Lung (tissue), 12 donors: Measurements from ENCODE around the gene AADAT. TPM values are rescaled to one million over a fixed set of nuclear protein-coding genes. Genes with fewer than 3 reads are reported as not detected.

Experiments
- ATAC-seq: fragments of 200-7000 bp; cut with Tn5 transposase; one replicate; pipeline ENCODE4 v1.9.1; 2020; ENCODE audit warnings: moderate number of reproducible peaks; ENCODE audit not compliant: insufficient read depth, low FRiP score
- DNase-seq, 3 donors: peaks; one replicate each; pipeline ENCODE4 v3.0.0-alpha.2; 2013 to 2017
- H3K27ac ChIP-seq, 2 donors: one replicate each; pipeline ENCODE4 v1.5.1; 2013; ENCODE audit warnings: mild to moderate bottlenecking in 2 of 2, moderate library complexity in 2 of 2, control low read depth in 1 of 2, inconsistent platforms in 1 of 2, low read depth in 1 of 2, low read length in 1 of 2
- H3K27me3 ChIP-seq, 3 donors: one replicate each; pipeline ENCODE4 v1.5.1; 2013; ENCODE audit warnings: low read length in 2 of 3; ENCODE audit not compliant: control insufficient read depth in 3 of 3, insufficient read depth in 3 of 3
- H3K36me3 ChIP-seq, 4 donors: one replicate each; pipeline ENCODE4 v1.5.1; 2013; ENCODE audit warnings: low read length in 4 of 4, mild to moderate bottlenecking in 1 of 4, moderate library complexity in 1 of 4; ENCODE audit not compliant: control insufficient read depth in 4 of 4, insufficient read depth in 4 of 4
- H3K4me1 ChIP-seq, 5 donors: one replicate each; pipeline ENCODE4 v1.5.1; 2013; ENCODE audit warnings: low read length in 5 of 5, mild to moderate bottlenecking in 2 of 5, moderate library complexity in 1 of 5; ENCODE audit not compliant: control insufficient read depth in 5 of 5, insufficient read depth in 5 of 5
- H3K4me3 ChIP-seq: one replicate; pipeline ENCODE4 v1.5.1; 2013; ENCODE audit warnings: mild to moderate bottlenecking, control low read depth, moderate library complexity
- H3K9ac ChIP-seq, 2 donors: one replicate each; pipeline ENCODE4 v1.5.1; 2013; ENCODE audit warnings: low read length in 2 of 2, control low read depth in 1 of 2; ENCODE audit not compliant: insufficient read depth in 1 of 2
- H3K9me3 ChIP-seq, 4 donors: one replicate each; pipeline ENCODE4 v1.5.1; 2013; ENCODE audit warnings: low read length in 3 of 4, mild to moderate bottlenecking in 1 of 4, moderate library complexity in 1 of 4; ENCODE audit not compliant: control insufficient read depth in 4 of 4, insufficient read depth in 3 of 4
- WGBS, 2 donors: extraction: QIAGEN DNeasy Blood & Tissue Kit; methylation state at CpG; one replicate each; pipeline ENCODE4 v1.1.7; 2013; 5-methylcytosine and 5-hydroxymethylcytosine counted together
- polyA plus RNA-seq, 2 donors: library from polyadenylated mRNA; stranded (reverse); fragments of 200-250 nt; gene quantifications; one replicate each; pipeline ENCODE4 v1.2.1, GENCODE V29; 2013
- total RNA-seq, 2 donors: library from RNA; depleted of rRNA in 1 of 2; stranded (reverse); fragments of >200 nt in 1 of 2; gene quantifications; one replicate each; pipeline ENCODE4 v1.2.1, GENCODE V29; 2014 to 2021
- TF ChIP-seq, protein P1 (sequence below): IDR thresholded peaks from 2 replicates; pipeline ENCODE4 v1.5.1; 2012; ENCODE audit warnings: mild to moderate bottlenecking; ENCODE audit errors: control extremely low read depth, extremely low read depth
- donor health status: control.
- donor health status: control.
- donor health status: Bipolar disorder and iron deficiency.
- donor health status: healthy.
- donor health status: DM: yes; HTN: yes; CAD: no.

AADAT gene
- total and polyA plus RNA-seq, 4 donors: 2.2 to 14.0 (median 6.8) TPM

DNA sequence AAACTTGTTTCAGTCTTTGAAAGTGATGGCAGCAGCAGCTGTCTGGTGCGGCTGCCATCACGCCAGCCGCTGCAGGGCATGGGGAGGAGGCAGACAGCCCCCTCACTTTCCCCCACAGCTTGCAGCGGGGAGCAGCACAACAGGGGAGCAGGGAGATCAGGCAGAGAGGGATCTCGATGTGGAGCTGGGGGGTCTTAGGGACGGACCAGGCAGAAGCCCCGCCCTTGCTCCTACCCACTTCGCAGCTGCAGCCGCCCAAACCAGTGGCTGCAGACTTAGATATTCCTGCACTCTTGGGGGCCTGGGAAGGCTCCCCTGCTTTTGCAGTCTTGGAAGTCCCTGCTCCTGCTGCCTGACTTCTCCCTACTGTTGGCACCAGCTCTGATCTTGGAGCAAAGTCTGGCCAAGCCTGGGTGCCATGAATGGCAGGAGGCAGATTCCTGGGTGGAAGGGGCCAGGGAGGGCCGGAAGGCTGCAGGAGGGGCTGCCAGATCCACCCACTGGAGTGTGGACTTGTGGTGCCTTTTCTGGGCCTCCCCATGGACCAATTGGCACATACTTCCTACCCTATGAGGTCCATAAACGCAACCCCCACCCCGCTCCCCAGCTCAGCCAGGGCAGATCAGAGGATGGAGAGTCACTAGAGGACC lies 49.6 kb downstream of the AADAT start:
- DNase-seq (no peak), ATAC-seq (no peak)
- no peaks in the 10 kb centered on the region for H3K4me1 ChIP-seq
- no peaks in the 10 kb centered on the region for H3K36me3 ChIP-seq
- TF ChIP-seq, protein P1, sequence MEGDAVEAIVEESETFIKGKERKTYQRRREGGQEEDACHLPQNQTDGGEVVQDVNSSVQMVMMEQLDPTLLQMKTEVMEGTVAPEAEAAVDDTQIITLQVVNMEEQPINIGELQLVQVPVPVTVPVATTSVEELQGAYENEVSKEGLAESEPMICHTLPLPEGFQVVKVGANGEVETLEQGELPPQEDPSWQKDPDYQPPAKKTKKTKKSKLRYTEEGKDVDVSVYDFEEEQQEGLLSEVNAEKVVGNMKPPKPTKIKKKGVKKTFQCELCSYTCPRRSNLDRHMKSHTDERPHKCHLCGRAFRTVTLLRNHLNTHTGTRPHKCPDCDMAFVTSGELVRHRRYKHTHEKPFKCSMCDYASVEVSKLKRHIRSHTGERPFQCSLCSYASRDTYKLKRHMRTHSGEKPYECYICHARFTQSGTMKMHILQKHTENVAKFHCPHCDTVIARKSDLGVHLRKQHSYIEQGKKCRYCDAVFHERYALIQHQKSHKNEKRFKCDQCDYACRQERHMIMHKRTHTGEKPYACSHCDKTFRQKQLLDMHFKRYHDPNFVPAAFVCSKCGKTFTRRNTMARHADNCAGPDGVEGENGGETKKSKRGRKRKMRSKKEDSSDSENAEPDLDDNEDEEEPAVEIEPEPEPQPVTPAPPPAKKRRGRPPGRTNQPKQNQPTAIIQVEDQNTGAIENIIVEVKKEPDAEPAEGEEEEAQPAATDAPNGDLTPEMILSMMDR: no peak
- H3K27ac ChIP-seq: no peak overlapping the region
- no peak overlapping the region for H3K9ac ChIP-seq
- peaks cover 0 to 1% (median 0%) of the 10 kb centered on the region in 4 donors for H3K9me3 ChIP-seq
- no peaks in the 10 kb centered on the region for H3K27me3 ChIP-seq
- WGBS, 2 donors: 87 to 94% methylated on average over 12 of the region's 12 CpGs
- H3K4me3 ChIP-seq: no peak overlapping the region

DNA sequence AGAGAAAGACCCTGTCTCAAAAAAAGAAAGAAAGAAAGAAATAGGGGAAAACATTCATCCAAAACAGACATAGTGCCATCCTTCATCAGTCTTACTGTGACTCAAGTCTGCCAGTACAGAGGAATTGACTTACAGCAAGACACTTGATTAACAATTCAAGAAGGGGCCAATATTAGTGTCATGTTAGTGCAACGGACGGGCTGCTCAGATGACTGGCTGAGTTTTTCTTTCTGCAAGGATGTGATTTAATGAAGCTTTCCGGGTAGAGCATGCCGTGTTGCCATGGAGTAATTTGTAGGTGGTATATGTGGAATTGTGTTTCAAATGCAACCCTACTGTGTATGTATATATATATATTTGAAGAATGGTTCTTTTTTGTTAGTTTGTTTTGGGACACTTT lies 51.0 kb downstream of the AADAT start:
- DNase-seq: no peak
- ATAC-seq: no peak
- Histone ChIP-seq H3K4me3 (no peak overlapping the region), H3K27ac (no peak overlapping the region), H3K9ac (no peak overlapping the region), H3K4me1 (no peaks in the 10 kb centered on the region), H3K9me3 (peaks cover 0 to 1% (median 0%) of the 10 kb centered on the region in 4 donors), H3K36me3 (no peaks in the 10 kb centered on the region), H3K27me3 (no peaks in the 10 kb centered on the region)
- 64 to 86% methylated on average over 4 of the region's 4 CpGs for WGBS, 2 donors
- TF ChIP-seq, protein P1: no peak

DNA sequence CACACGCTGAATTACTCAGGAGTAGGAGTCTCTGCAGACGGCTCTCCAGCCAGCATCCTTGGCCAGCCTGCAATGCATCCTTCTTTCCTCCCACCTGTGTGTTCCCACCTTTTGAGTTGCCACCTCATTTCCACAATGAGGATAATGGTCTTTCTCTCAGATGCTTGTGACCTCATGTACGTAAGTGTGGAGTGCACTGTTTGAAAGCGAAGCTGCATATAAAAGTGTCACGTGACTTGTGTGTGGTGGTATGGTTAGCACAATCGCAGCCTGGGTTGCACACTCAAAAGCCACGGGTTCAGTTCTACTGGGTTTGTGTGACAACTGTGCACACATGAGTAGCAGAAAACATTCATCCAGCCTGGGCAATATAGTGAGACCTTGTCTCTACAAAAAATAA lies 51.5 kb downstream of the AADAT start:
- Histone ChIP-seq H3K4me3 (no peak overlapping the region), H3K9me3 (peaks cover 0 to 1% (median 0%) of the 10 kb centered on the region in 4 donors), H3K4me1 (no peaks in the 10 kb centered on the region), H3K27me3 (no peaks in the 10 kb centered on the region), H3K36me3 (no peaks in the 10 kb centered on the region), H3K9ac (no peak overlapping the region), H3K27ac (no peak overlapping the region)
- 90 to 94% methylated on average over 7 of the region's 7 CpGs for WGBS, 2 donors
- DNase-seq (no peak), ATAC-seq (no peak)
- TF ChIP-seq, protein P1: no peak

DNA sequence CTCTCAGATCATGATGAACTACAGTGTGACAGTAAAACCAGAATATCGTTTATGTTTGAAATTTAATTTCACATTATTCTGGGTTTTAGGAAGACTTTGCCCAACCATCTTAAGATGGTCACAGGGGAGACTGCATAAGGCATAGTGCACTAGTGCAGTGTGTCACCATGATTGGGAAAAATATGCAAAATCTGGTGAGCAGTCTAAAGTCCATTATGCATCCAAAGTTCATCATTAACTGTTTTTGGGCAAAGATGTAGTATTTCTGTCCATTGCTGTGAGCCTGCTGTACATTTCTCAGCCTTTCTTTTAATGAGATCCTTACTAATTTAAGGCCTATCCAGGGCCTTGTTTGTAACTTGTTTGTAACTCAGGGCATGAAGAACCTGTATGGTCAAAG lies 52.3 kb downstream of the AADAT start:
- peaks cover 0 to 1% (median 0%) of the 10 kb centered on the region in 4 donors for H3K9me3 ChIP-seq
- no peaks in the 10 kb centered on the region for H3K4me1 ChIP-seq
- DNase-seq (no peak), ATAC-seq (no peak)
- H3K4me3 ChIP-seq: no peak overlapping the region
- no peaks in the 10 kb centered on the region for H3K36me3 ChIP-seq
- H3K27ac ChIP-seq: no peak overlapping the region
- H3K27me3 ChIP-seq: no peaks in the 10 kb centered on the region
- whole genome bisulfite sequencing, 2 donors: 91 to 100% methylated on average over 1 of the region's 1 CpG
- TF ChIP-seq, protein P1: no peak
- no peak overlapping the region for H3K9ac ChIP-seq
